GM19463 (cell line): ENCODE data around the gene FAM110A.
"Not testable (repeated sequence)": the region's sequence is repeated elsewhere in the genome, so short reads cannot be mapped to it uniquely, and the experiment has no call there.

Source experiments
- ATAC-seq: cut with Tn5 transposase; IDR thresholded peaks from one replicate; pipeline ENCODE4 v1.9.1; 2021; ENCODE audit warnings: mild to moderate bottlenecking, moderate library complexity; ENCODE audit not compliant: unreplicated experiment

FAM110A gene

GRCh38 chr20:892371-892770 is 58.9 kb downstream of the FAM110A start:
- not testable (repeated sequence) for ATAC-seq
